ENCODE data around the gene C21orf91.

Gene C21orf91

GRCh38 chr21:17795146-17796036 is 23.8 kb downstream of the C21orf91 start (continued):
- TF ChIP-seq ZC3H10 (CRISPR knock-in tag; IDR thresholded peaks at IDR 0.05) (no peak), ZNF565 (CRISPR knock-in tag; conservative IDR thresholded peaks at IDR 0.05; ENCODE audit: low read depth) (no peak), ZFP30 (CRISPR knock-in tag; IDR thresholded peaks at IDR 0.05) (no peak), CREB5 (CRISPR knock-in tag; IDR thresholded peaks at IDR 0.05; ENCODE audit: low read depth) (no peak), BACH2 (CRISPR knock-in tag; IDR thresholded peaks at IDR 0.05; ENCODE audit: borderline replicate concordance) (no peak), SNAI2 (CRISPR knock-in tag; IDR thresholded peaks at IDR 0.05) (no peak)

GRCh38 chr21:17794518-17795145 is 24.5 kb downstream of the C21orf91 start:
- ATAC-seq = no peak
- TF ChIP-seq ZC3H10 (CRISPR knock-in tag; IDR thresholded peaks at IDR 0.05) = no peak
- TF ChIP-seq ZNF8 (CRISPR knock-in tag; IDR thresholded peaks at IDR 0.05) = no peak
- TF ChIP-seq CSRNP3 (CRISPR knock-in tag; IDR thresholded peaks at IDR 0.05) = no peak
- no peak for TF ChIP-seq POU6F1 (CRISPR knock-in tag; IDR thresholded peaks at IDR 0.05; ENCODE audit: borderline replicate concordance, low read depth)
- no peak for TF ChIP-seq GLIS3 (CRISPR knock-in tag; IDR thresholded peaks at IDR 0.05)
- TF ChIP-seq CSDC2 (CRISPR knock-in tag; IDR thresholded peaks at IDR 0.05) = no peak
- no peak for TF ChIP-seq OSR1 (CRISPR knock-in tag; IDR thresholded peaks at IDR 0.05)
- TF ChIP-seq SNAI2 (CRISPR knock-in tag; IDR thresholded peaks at IDR 0.05) = no peak
- no peak for TF ChIP-seq PATZ1 (CRISPR knock-in tag; IDR thresholded peaks at IDR 0.05; ENCODE audit: borderline replicate concordance)
- TF ChIP-seq TSHZ2 (CRISPR knock-in tag; IDR thresholded peaks at IDR 0.05) = no peak
- TF ChIP-seq ZNF565 (CRISPR knock-in tag; conservative IDR thresholded peaks at IDR 0.05; ENCODE audit: low read depth) = no peak
- TF ChIP-seq ISL1 (CRISPR knock-in tag; IDR thresholded peaks at IDR 0.05) = no peak
- no peak for TF ChIP-seq ZFP3 (CRISPR knock-in tag; IDR thresholded peaks at IDR 0.05)
- no peak for TF ChIP-seq BACH2 (CRISPR knock-in tag; IDR thresholded peaks at IDR 0.05; ENCODE audit: borderline replicate concordance)
- no peak for TF ChIP-seq RARB (CRISPR knock-in tag; IDR thresholded peaks at IDR 0.05)
- no peak for TF ChIP-seq PPARA (CRISPR knock-in tag; IDR thresholded peaks at IDR 0.05; ENCODE audit: borderline replicate concordance)
- no peak for TF ChIP-seq ZNF70 (CRISPR knock-in tag; IDR thresholded peaks at IDR 0.05)
- no peak for TF ChIP-seq ZFP30 (CRISPR knock-in tag; IDR thresholded peaks at IDR 0.05)

Measured in SK-N-SH treated with all-trans-retinoic acid at 6 μM for 48 hours (cell line).